HG03045 (cell line): ENCODE results near the gene SLC37A4.
"Not testable (repeated sequence)": the region's sequence is repeated elsewhere in the genome, so short reads cannot be mapped to it uniquely, and the experiment has no call there.

Experiments used
- ATAC-seq: cut with Tn5 transposase; IDR thresholded peaks from one replicate; pipeline ENCODE4 v1.9.1; 2021; ENCODE audit warnings: mild to moderate bottlenecking, moderate library complexity; ENCODE audit not compliant: unreplicated experiment

The SLC37A4 gene

DNA sequence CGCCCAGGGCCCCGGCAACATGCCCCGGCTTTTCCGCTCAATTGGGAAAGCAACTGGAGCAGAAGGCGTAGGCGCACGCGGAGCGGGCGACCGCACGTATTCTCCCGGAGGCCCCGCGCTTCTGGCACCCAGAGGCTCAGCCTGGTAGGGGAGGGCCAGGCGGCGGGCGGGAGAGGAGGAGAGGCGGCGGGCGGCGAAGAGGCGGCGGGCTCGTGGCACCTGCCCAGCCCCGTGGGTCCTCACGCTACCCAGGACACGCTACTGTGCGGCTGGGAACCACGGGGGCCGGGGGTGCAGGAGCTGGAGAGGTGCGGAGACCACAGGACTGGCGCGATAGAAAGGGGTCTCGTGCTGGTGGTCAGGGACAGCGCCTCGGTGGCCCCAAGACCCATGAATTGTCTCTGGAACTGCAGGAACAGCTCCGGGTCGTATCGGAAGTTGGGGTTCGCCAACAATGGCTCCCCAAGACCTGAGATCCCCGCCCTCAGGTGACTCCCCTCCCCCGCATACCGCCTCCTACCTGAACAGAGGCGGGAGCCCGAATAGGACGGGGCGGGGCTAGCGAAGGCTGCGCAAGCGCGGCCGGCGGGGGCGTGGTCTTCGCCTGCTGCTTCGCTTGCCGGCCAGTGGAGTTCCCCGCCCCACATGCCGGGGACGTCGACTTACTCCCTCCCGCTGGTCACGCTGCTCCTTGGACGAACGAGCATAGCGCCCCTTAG, at the start of gene SLC37A4:
Gene SLC37A4, minus strand, starts transcription at position 549 of the 719 bp plus-strand sequence.
- peak; percentile 83 for ATAC-seq

DNA sequence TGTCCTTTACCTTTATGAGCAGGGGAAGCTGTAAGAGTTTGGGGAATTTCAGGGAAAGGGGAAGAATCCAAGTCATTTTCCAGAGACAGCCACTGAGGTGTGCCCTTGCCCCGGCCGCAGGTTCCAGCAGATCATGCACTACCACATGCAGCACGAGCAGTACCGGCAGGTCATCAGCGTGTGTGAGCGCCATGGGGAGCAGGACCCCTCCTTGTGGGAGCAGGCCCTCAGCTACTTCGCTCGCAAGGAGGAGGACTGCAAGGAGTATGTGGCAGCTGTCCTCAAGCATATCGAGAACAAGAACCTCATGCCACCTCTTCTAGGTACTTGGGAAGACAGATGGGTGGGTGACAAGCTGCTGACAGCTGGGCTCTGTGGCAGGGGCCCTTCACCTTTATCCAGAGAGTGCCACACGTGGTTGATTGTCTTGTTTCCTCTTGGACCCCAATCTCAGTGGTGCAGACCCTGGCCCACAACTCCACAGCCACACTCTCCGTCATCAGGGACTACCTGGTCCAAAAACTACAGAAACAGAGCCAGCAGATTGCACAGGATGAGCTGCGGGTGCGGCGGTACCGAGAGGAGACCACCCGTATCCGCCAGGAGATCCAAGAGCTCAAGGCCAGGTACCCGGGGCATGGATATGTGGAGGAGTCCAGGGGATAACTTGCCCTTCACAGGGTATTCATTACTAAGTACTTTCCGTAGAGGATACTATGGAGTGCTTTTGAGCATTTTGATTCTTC, 48.2 kb upstream of the SLC37A4 start:
- ATAC-seq = no peak

DNA sequence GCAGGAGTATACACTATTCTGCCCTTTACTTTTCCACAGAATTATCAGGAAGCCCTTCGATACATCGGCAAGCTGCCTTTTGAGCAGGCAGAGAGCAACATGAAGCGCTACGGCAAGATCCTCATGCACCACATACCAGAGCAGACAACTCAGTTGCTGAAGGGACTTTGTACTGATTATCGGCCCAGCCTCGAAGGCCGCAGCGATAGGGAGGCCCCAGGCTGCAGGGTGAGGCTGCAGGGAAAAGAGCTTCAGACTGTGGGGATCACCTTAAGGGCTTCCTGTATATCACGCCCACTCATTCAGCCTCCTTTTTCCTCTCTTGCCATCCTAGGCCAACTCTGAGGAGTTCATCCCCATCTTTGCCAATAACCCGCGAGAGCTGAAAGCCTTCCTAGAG, 47.2 kb upstream of the SLC37A4 start:
- no peak for ATAC-seq

DNA sequence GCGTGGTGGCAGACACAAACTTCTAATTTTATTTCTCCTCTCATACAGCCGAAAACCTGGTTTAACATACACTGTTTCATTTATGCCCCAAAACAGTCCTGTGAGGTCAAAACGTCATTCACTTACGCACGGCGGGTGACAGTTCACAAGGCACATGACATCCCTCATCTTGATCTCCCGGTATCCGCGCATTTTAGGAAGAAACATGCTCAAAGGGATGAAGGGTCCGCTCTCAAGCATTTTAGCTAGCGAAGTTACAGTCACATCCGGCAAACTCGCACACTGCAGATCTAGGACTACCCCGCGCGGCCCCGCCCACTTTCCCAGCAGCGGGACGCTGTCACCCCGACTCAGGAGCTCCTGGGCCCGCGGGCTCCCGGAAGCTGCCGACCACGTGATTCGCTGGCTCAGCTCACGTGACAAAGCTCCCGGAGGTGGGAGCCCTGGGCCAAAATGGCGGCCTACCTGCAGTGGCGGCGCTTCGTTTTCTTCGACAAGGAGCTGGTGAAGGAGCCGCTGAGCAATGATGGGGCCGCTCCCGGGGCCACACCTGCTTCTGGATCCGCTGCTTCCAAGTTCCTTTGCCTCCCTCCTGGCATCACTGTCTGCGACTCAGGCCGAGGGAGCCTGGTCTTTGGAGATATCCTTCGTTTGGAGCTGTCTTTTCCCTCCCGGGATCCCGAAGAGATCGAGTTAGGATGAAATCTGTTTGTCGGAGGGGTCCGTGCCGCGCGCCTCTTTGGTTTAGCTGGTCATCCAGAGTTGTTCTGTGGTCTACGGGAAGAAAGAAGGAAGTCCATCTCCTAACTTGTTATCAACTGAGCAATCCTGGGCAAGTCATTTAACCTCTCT, 36.9 kb upstream of the SLC37A4 start, which contains the start of gene VPS11:
Gene VPS11, plus strand, starts transcription at position 448 of the 852 bp plus-strand sequence. Its CDS starts 6 bp downstream, at position 454.
- peak; percentile 91 for ATAC-seq

DNA sequence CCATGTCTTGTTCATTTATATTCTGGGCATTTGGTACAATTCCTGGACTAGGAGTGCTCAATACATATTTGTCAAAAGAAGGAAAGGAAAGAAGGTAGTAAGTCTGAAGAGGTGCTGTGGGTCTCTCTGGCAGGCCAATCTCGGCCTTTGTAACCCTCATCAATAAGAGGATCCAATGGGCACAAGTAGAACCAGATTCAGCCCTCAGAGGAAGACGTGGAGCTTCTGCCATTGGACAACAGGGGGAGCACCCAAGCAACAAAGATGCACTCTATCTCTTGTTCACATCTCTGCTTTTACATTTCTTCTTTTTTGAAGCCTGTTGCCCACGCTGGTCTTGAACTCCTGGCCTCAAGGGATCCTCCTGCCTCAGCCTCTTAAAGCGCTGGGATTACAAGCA, 34.7 kb upstream of the SLC37A4 start:
- no peak for ATAC-seq

DNA sequence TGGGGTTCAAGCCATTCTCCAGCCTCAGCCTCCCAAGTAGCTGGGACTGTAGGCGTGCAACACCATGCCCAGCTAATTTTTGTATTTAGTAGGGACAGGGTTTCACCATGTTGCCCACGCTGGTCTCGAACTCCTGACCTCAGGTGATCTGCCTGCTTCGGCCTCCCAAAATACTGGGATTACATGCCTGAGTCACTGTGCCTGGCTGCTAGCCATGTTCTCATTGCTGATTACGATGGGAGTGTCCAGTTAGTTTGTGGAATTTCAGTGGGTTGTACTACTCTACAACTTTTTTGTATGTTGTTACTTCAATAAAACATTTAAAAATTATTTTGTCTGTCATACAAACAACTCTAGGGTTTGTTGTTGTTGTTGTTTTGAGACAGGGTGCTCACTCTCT, 32.1 kb upstream of the SLC37A4 start:
- no peak for ATAC-seq

DNA sequence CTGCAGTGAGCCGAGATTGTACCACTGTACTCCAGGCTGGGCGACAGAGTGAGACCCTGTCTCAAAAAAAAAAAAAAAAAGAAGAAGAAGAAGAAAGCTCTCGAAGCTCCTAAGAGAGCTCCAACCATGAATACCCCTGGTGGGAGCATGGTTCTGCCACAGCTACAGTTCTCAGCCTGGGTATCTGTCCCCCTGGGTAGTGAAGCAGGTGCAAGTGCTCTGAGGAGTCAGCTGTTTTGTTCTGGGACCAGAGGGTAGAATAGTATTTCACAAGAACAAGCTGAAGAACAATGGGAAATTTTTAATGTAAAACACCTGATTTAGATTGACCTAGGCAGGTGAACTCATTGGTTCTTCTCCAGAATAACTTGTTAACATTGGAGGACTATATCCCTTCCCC, 30.6 kb upstream of the SLC37A4 start:
- ATAC-seq = no peak

DNA sequence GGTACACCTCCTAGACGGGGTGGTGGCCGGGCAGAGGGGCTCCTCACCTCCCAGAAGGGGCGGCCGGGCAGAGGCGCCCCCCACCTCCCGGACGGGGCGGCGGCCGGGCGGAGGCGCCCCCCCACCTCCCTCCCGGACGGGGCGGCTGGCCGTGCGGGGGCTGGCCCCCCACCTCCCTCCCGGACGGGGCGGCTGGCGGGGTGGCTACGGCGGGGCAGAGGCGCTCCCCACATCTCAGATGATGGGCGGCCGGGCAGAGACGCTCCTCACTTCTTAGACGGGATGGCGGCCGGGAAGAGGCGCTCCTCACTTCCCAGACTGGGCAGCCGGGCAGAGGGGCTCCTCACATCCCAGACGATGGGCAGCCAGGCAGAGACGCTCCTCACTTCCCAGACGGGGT, 28.5 kb upstream of the SLC37A4 start:
- ATAC-seq = not testable (repeated sequence)

DNA sequence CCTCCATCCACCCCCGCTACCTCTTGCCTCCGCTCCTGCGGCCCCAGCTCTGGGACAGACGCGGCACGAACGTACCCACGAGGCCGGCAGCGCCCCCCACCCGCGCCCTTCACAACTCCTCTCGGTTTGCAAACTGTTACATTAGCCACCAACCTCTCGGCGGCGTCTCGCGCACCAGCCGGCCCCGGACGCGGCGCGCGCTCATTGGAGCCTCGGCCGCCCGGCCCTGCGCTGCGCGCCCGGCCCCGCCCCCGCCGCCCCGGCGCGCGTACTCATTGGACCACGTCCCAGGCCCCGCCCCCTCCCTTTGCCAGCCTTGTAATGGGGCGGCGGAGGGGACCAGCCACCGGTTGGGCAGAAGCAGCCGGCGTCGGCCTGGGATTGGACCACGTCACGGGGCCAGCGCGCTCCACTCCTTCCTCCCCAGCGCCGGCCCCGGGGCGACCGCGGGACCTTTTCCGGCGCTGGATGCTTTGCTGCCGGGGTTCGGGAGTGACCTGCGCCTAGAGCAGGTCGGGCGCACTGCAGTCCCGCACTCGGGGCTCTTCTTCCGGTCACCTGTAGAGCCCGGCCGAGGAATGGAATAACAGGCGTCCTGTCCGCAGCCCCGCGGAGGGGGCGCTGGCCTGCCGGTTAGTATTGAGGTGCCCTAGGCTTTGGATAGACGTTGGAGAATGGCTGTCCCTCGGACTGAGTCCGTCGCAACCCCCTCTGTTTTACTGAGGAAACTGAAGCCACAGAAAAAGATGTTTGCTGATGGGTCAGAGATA, 26.5 kb upstream of the SLC37A4 start, which contains the start of gene HYOU1:
Gene HYOU1, minus strand, starts transcription at position 206 of the 770 bp plus-strand sequence. CDS start 1,045 bp downstream, outside the sequence.
- peak; percentile 91 for ATAC-seq

DNA sequence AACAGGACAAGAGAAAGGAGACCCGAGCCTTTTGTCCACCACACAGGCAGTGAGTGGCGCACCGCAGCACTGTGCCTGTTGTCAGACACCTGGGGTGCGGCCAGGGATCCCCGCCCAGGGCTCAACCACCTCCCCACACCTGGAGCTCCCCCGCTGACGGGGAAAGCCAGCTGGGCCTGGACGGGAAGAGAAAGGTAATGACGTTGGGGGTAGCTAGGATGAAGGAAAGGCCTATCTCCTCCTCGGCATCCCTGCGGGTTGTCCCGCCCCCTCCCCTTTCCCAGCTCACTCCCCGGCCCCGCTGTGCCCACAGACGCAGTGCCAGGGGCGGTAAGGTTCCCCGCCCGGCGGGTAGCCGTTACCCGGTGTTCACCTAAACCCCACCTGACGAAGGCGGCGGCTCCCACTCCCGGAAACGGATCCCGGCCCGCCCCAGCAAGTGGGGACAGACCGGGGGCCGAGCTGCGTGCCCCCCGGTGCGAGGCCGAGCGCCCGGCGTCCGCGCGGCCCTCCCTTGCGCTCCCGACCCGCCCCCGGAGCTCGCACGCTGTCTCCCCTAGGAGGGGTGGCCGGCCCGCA, 25.8 kb upstream of the SLC37A4 start:
- ATAC-seq = peak; percentile 10

DNA sequence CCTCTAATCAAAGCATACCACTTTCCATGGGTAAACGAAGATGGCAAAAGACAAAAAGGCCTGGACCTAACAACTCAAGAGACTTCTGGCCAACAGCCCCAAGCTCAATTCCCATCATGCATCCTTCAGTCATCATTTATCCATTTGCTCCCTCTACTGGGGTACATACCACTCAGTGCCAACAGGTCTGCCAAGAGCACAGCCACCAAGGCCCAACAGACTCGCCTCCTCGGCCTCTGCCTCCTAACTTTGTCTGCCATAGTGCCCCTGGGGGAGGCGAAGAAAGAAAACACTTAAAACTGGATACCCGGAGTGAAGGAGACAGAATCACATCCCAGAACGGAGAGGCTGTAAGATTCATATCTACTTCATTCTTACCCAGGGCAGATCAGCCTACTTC, 25.2 kb upstream of the SLC37A4 start:
- ATAC-seq = no peak

DNA sequence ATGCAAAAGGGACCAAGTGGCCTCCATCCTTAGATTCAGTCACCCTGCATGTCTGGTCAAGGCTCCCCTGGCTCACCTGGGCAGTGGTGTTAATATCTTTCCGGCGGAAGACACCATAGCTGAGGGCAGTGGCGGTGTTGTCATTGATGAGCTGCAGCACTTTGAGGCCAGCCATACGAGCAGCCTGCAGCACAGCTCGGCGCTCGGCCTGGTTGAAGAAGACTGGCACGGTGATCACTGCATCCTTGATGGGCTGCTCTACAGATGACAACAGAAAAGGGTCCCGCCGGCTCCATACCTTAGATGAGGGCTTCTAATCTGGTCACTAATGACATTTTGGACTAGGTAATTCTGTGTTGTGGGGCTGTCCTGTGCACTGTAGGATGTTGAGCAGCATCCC, 23.7 kb upstream of the SLC37A4 start:
- ATAC-seq = no peak

DNA sequence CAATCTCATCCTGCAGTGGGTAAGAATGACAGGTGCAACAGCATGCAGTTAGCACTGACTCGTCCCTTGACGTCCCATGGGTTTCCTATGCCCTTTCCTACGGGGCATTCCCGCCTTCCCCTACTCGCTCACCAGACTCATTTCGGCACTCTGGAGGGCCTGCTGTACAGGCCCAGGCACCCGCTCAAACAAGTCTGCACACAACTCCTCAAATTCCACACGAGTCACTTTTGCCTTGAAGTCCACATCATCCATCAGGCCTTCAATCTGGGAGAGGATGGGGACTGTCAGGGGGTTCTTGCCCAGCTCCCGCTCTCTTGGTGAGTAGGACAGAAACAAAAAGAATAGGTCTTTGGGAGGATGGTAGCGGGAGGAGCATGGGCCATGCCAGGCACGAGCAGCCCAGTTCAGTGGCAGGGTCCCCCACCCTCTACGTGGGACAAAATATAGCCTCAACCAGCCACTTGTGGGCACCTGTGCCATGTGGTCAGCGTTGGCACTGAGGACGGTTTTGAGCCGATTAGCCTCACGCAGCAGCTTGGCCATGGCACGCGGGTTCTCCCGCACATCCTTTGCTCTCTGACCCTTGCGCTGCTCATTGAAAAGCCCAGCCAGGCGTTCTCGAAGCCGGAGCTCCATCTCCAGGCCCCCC, 21.6 kb upstream of the SLC37A4 start:
- no peak for ATAC-seq

DNA sequence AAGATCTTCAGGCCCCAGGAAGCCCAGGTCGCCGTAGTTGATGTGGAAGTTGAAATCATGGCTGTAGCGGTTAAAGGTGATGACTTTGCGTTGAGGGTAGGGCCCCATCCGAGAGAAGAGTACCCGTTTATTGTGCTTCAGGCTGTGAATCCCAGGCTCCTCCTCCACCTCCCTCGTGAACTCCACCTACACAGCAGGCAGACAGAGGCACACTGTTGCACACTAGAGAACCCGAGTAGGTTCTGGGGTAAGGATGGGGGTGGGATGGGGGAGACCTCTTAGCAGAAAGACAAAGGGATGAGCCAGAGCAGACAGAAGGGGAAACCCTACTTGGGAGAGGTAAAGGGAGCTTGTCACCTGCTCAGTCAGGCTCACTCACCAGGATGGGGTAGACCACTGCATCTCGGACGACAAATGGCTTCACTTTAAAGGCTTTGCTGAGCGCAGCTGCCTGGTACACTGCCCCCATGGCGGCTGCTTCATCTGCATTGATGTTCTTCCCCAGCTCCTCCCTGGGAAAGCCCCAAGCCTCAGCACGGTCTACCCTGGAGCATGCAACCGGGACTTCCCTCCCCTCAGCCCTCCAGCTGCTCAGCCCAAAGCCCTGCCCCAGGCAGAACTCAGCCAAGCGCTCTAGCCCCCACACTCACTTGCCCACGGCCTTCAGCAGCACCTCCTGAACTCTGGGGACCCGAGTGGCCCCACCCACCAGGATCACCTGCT, 20.9 kb upstream of the SLC37A4 start:
- ATAC-seq = peak; percentile 51

DNA sequence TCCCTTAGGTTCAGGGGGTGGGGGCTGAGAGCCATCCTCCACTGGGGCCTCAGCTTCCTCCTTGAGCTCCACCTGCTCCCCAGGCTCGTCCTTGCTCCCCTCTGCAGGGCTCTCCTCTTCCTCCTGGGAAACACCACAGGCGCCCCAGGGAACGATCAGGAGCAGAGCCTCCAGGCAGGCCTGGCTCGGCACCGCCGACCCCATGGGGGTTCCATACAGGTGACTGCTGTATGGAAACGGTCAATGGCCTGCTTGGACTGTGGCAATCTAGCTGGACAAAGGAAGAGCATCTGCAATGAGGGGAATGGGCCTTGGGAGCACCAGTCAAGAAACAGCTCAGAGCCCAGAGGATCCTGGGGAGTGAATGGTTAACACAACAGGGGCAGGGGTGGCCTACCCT, 18.4 kb upstream of the SLC37A4 start:
- no peak for ATAC-seq

DNA sequence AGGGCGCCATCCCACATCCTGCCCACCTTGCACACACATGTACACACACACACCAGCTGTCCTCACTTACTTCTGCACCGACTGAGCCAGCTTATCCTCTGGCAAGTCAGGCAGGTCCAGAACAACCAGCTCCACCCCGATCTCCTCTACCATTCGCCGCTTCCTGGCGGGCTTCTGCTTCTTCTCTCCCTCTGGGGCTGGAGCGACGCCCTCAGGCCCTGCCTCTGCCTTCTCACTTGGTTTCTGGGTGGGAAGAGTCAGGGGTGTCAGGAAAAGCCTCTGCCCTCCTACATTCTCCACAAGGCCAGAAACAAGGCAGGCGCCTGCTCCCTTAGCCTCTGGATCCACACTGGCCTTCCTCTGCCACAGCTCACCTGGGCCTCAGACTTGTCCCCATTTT, 18.0 kb upstream of the SLC37A4 start:
- ATAC-seq = no peak

DNA sequence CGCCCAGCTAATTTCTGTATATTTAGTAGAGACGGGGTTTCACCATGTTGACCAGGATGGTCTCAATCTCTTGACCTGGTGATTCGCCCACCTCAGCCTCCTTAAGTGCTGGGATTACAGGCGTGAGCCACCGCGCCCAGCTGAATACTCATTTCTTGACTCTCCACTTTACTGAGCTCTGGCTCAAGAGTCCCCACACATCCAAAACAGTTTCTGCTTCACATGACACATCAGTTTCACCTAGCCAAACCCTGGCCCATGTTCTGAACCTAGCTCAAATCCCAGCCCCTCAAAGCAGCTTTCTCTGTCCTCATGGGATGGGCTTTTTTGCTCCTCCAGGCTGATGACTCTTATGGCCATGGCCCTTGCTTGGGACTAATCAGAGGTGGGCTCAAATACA, 16.5 kb upstream of the SLC37A4 start:
- no peak for ATAC-seq

DNA sequence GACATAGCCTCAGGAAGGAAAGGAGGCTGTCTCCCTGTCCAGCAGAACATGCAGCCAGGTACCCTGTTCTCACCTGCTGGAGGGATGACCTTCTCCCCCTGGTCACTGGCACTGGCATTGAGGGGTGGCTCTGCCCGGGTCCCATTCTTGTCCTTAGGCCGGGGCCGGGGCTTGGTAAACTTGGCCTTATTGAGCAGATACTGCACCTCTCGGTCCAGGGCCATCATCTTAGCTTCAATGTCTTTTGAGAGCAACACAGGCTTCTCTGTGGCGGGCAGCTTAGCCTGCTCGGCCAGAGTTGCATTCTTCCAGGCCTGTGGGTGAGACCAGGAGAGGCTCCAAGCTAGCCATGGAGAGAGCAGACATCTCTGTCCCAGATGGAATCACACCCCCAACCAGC, 15.8 kb upstream of the SLC37A4 start:
- no peak for ATAC-seq

DNA sequence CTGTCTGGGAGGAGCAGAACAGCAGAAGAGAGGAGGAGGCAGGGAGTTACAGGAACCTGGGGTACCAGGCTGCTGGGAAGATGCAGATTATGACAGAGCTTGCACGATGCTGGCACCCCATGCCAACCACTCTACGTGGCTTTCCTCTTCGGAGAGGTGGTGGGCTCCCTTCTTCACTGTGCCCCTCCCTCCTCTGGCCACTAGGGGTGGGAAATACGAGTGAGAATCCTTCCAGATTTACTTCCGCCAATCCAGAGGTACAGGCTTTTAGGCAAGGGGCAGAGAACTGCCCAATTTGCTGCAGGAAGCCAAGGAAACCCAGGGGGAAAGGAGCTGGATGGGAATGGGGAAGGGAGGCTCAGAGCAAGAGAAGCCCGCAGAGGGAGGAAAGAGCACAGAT, 14.0 kb upstream of the SLC37A4 start:
- no peak for ATAC-seq
